ENCODE measurements around the gene CYTH4. TPM values are rescaled to one million over a fixed set of nuclear protein-coding genes. Genes with fewer than 3 reads are reported as not detected.
"Not testable (repeated sequence)": the region's sequence is repeated elsewhere in the genome, so short reads cannot be mapped to it uniquely, and the experiment has no call there.

CYTH4 gene
- total RNA-seq, 1 donor from 2014 or later: under 0.01 TPM

- DNase-seq: no peak
These were observed 28.7 kb downstream of the CYTH4 start for GRCh38 chr22:37310815-37311595.

- no peak for DNase-seq
These were observed 29.5 kb downstream of the CYTH4 start for GRCh38 chr22:37311761-37312312.

GRCh38 chr22:37312549-37313183, 30.4 kb downstream of the CYTH4 start:
- DNase-seq: no peak

- no peak for DNase-seq
These were observed 31.3 kb downstream of the CYTH4 start for GRCh38 chr22:37313376-37314314.

- peak; percentile 25 for DNase-seq
These were observed 32.2 kb downstream of the CYTH4 start for GRCh38 chr22:37314315-37315074.

GRCh38 chr22:37316405-37316804, 34.1 kb downstream of the CYTH4 start:
- DNase-seq: no peak

- peak; percentile 95 for DNase-seq
These were observed 34.6 kb downstream of the CYTH4 start for GRCh38 chr22:37316875-37317371.

GRCh38 chr22:37317698-37318210, 35.4 kb downstream of the CYTH4 start:
- DNase-seq: no peak

- DNase-seq: no peak
These were observed 36.2 kb downstream of the CYTH4 start for GRCh38 chr22:37318364-37319109.

- no peak for DNase-seq
These were observed 37.2 kb downstream of the CYTH4 start for GRCh38 chr22:37319469-37319868.

GRCh38 chr22:37320726-37321677, 38.7 kb downstream of the CYTH4 start:
- no peak for DNase-seq

GRCh38 chr22:37324340-37325038, 42.2 kb downstream of the CYTH4 start:
- no peak for DNase-seq

- no peak for DNase-seq
These were observed 42.7 kb downstream of the CYTH4 start for GRCh38 chr22:37325039-37325395.

GRCh38 chr22:37326726-37327125, 44.4 kb downstream of the CYTH4 start:
- DNase-seq: no peak

GRCh38 chr22:37328017-37328416, 45.7 kb downstream of the CYTH4 start:
- DNase-seq: peak; percentile 72

- not testable (repeated sequence) for DNase-seq
These were observed 46.4 kb downstream of the CYTH4 start for GRCh38 chr22:37328538-37329237.

GRCh38 chr22:37329238-37330140, 47.2 kb downstream of the CYTH4 start:
- no peak for DNase-seq
